ENCODE measurements around the gene TYW1. TPM values are rescaled to one million over a fixed set of nuclear protein-coding genes. Genes with fewer than 3 reads are reported as not detected.
"Not testable (repeated sequence)": the region's sequence is repeated elsewhere in the genome, so short reads cannot be mapped to it uniquely, and the experiment has no call there.

Gene TYW1
- total RNA-seq, 1 donor from 2014 or later: 17.7 TPM

DNA sequence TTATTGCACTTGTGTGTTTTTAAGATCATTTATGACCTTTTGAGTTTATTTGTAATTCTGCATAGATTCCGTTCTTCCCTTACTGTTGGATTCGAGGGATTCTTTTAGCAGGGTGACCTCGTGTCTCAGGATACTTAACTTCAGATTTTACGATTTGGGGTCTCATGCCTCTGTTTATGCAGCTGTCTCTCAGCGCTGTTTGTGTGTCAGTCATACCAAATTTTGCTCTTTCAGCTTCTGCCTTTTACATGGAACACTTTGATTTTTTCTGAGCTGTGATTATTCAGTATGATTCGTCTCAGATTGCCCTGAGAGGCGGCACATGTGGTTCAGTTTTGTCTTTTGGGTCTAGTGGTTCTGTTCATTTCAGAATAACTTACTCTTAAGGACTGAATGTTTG lies 236.9 kb downstream of the TYW1 start:
- not testable (repeated sequence) for H3K4me3 Mint-ChIP-seq; DNase-seq (ENCODE audit: extremely low spot score, unreplicated experiment); H3K27ac Mint-ChIP-seq

GRCh38 chr7:67236216-67236615 lies 239.6 kb downstream of the TYW1 start:
- not testable (repeated sequence) for H3K4me3 Mint-ChIP-seq, H3K9me3 Mint-ChIP-seq, H3K27ac Mint-ChIP-seq

More for the DNA sequence above, 236.9 kb downstream of the TYW1 start:
- not testable (repeated sequence) for H3K27me3 Mint-ChIP-seq; H3K36me3 Mint-ChIP-seq; H3K4me1 Mint-ChIP-seq (ENCODE audit: unreplicated experiment); H3K9me3 Mint-ChIP-seq

DNA sequence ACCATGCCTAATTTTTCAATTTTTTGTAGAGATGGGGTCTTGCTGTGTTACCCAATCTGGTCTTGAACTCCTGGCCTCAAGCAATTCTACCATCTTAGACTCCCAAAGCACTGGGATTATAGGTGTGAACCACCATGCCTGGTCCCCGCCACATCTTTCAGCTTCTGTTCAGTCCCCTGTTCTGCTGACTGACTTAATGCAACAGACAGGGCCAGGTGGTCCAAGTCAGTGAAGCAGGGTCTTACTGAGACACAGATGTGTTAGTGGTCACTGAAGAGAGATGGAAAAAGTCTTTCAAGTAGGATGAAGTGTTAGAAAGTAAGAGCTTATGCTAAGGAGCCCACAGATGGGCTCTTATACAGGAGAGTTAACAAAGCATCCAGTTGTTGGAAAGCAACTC lies 246.2 kb downstream of the TYW1 start:
- not testable (repeated sequence) for H3K36me3 Mint-ChIP-seq; H3K9me3 Mint-ChIP-seq; H3K4me3 Mint-ChIP-seq; DNase-seq (ENCODE audit: extremely low spot score, unreplicated experiment); H3K27me3 Mint-ChIP-seq; H3K4me1 Mint-ChIP-seq (ENCODE audit: unreplicated experiment); H3K27ac Mint-ChIP-seq

More at GRCh38 chr7:67236216-67236615, 239.6 kb downstream of the TYW1 start:
- peaks cover 12% of the 10 kb centered on the region for H3K36me3 Mint-ChIP-seq
- not testable (repeated sequence) for H3K4me1 Mint-ChIP-seq (ENCODE audit: unreplicated experiment); H3K27me3 Mint-ChIP-seq; DNase-seq (ENCODE audit: extremely low spot score, unreplicated experiment)

- not testable (repeated sequence) for H3K4me1 Mint-ChIP-seq (ENCODE audit: unreplicated experiment); H3K27ac Mint-ChIP-seq; H3K36me3 Mint-ChIP-seq; H3K4me3 Mint-ChIP-seq; H3K27me3 Mint-ChIP-seq; H3K9me3 Mint-ChIP-seq; DNase-seq (ENCODE audit: extremely low spot score, unreplicated experiment)
Observed at GRCh38 chr7:67248364-67248763, 251.7 kb downstream of the TYW1 start.

DNA sequence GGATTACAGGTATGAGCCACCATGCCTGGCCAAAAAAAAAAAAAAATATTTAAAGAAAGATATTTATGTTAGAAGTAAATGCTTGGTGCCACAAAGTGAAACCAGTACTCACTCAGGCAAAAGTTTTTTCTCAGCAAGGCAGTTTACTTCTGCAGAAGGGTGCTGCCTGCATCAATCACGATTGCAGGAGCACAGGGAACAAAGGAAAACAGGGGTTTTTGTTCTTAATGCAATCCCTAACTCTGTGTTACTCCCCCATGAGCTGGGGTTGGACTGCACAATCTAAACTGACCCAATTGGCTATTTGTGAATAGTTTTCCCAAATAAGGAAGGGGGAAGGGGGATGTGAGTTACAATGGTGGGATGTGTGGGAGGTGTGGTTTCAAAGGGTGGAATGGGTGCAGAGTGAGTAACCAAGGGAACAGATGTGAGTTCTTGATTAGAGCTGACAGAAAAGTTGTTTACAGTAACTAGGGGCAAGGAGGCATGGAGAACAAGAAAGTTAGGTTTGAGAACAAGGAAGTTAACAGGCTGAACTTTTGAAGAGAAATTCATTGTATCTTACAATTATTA lies 255.4 kb downstream of the TYW1 start:
- H3K4me3 Mint-ChIP-seq: no peak overlapping the region
- H3K27ac Mint-ChIP-seq: peak overlapping the region; percentile 62
- DNase-seq (ENCODE audit: extremely low spot score, unreplicated experiment): no peak
- H3K27me3 Mint-ChIP-seq: no peaks in the 10 kb centered on the region
- H3K4me1 Mint-ChIP-seq (ENCODE audit: unreplicated experiment): no peaks in the 10 kb centered on the region
- peaks cover 5% of the 10 kb centered on the region for H3K9me3 Mint-ChIP-seq
- TF ChIP-seq, protein P1, sequence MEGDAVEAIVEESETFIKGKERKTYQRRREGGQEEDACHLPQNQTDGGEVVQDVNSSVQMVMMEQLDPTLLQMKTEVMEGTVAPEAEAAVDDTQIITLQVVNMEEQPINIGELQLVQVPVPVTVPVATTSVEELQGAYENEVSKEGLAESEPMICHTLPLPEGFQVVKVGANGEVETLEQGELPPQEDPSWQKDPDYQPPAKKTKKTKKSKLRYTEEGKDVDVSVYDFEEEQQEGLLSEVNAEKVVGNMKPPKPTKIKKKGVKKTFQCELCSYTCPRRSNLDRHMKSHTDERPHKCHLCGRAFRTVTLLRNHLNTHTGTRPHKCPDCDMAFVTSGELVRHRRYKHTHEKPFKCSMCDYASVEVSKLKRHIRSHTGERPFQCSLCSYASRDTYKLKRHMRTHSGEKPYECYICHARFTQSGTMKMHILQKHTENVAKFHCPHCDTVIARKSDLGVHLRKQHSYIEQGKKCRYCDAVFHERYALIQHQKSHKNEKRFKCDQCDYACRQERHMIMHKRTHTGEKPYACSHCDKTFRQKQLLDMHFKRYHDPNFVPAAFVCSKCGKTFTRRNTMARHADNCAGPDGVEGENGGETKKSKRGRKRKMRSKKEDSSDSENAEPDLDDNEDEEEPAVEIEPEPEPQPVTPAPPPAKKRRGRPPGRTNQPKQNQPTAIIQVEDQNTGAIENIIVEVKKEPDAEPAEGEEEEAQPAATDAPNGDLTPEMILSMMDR (conservative IDR thresholded peaks at IDR 0.05): no peak
- H3K36me3 Mint-ChIP-seq: peaks cover 8% of the 10 kb centered on the region

DNA sequence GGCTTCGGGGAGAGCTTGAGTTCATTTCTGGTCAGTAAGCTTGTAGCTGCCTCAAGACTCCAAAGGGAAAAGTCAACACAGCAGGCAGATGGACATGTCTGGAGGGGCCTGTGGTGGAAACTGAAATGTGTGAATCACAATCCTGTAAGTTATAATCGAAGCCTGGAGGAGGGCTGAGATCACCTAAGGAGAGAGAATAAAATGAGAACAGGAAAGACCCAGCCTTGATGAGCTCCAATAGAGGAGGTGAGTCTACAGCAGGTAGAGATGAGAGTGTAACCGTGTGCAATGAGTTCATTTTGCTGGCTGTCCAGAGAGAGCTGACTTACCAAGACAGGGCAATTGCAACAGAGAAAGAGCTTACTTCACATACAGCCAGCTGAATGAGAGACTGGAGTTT lies 258.4 kb downstream of the TYW1 start:
- DNase-seq (ENCODE audit: extremely low spot score, unreplicated experiment); H3K9me3 Mint-ChIP-seq; H3K27ac Mint-ChIP-seq; H3K27me3 Mint-ChIP-seq; H3K36me3 Mint-ChIP-seq; H3K4me3 Mint-ChIP-seq; H3K4me1 Mint-ChIP-seq (ENCODE audit: unreplicated experiment): not testable (repeated sequence)

GRCh38 chr7:67257779-67258178 lies 261.1 kb downstream of the TYW1 start:
- H3K9me3 Mint-ChIP-seq; DNase-seq (ENCODE audit: extremely low spot score, unreplicated experiment); H3K4me3 Mint-ChIP-seq; H3K4me1 Mint-ChIP-seq (ENCODE audit: unreplicated experiment); H3K27me3 Mint-ChIP-seq; H3K36me3 Mint-ChIP-seq: not testable (repeated sequence)
- peak overlapping the region; percentile 5 for H3K27ac Mint-ChIP-seq

GRCh38 chr7:67259363-67259762 lies 262.7 kb downstream of the TYW1 start:
- H3K27ac Mint-ChIP-seq; DNase-seq (ENCODE audit: extremely low spot score, unreplicated experiment); H3K27me3 Mint-ChIP-seq; H3K4me1 Mint-ChIP-seq (ENCODE audit: unreplicated experiment); H3K4me3 Mint-ChIP-seq; H3K9me3 Mint-ChIP-seq: not testable (repeated sequence)
- peaks cover 13% of the 10 kb centered on the region for H3K36me3 Mint-ChIP-seq

DNA sequence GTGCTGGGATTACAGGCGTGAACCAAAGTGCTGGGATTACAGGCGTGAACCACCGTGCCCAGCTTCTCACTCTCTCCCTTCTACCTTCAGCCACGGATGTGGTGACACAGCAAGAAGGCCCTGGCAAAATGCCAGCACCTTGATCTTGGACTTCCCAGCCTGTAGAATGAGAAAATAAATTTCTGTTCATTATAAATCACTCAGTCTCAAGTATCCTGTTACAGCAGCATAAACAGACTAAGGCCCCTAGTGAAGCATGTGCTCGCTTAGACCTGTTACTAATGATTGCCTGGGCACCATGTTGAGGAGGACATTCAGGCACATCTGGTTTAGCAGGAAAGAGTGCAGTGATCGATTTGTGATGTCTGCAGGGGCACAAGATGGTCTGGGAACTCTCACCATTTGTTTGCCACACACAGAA lies 263.5 kb downstream of the TYW1 start:
- H3K4me1 Mint-ChIP-seq (ENCODE audit: unreplicated experiment); H3K4me3 Mint-ChIP-seq; H3K27me3 Mint-ChIP-seq; H3K27ac Mint-ChIP-seq; DNase-seq (ENCODE audit: extremely low spot score, unreplicated experiment); H3K9me3 Mint-ChIP-seq: not testable (repeated sequence)
- peaks cover 13% of the 10 kb centered on the region for H3K36me3 Mint-ChIP-seq

DNA sequence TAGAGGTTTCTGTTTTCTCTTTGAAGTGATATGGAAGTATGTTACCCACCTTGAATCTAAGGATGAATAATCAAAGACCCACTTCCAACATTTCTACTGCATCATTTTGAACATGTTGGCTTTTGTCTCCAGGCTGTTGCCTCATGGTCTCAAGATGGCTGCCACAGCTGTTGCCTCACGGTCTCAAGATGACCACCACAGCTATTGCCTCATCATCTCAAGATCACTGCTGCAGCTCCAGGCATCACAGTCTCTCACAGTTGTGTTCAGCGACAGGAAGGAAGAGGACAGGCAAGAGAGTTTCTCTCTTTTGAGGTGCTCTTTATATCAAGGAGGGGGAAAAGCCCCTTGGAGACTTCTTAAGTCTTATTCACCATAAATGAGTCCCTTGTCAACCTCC lies 267.4 kb downstream of the TYW1 start:
- not testable (repeated sequence) for H3K27ac Mint-ChIP-seq; H3K9me3 Mint-ChIP-seq; H3K4me1 Mint-ChIP-seq (ENCODE audit: unreplicated experiment); H3K4me3 Mint-ChIP-seq; DNase-seq (ENCODE audit: extremely low spot score, unreplicated experiment); H3K27me3 Mint-ChIP-seq
- peaks cover 13% of the 10 kb centered on the region for H3K36me3 Mint-ChIP-seq

DNA sequence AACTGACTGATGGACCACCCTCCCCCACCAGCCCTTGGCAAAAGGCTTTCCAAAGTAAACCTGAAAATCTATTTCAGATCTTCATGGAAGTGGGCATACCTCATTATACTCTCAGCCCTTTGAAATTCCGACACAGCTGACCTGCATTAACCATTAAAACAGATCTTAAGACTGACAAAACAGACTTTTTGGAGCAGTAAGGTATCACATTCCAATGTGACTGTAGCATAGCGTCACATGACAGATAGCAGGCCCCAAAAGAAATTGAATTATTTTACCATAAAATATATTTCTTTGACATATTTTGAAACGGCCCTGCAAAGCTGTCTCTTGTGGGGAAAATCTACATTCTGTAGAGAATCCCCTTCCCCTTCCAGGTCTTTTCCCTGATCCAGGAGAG lies 269.4 kb downstream of the TYW1 start:
- H3K4me1 Mint-ChIP-seq (ENCODE audit: unreplicated experiment); H3K27ac Mint-ChIP-seq; H3K4me3 Mint-ChIP-seq; H3K27me3 Mint-ChIP-seq; DNase-seq (ENCODE audit: extremely low spot score, unreplicated experiment); H3K36me3 Mint-ChIP-seq; H3K9me3 Mint-ChIP-seq: not testable (repeated sequence)
